HepG2 (cell line): Measurements from ENCODE around the gene VPS13C. TPM values are rescaled to one million over a fixed set of nuclear protein-coding genes. Genes with fewer than 3 reads are reported as not detected.

ENCODE experiments used
- ARID2 ChIP-seq: sonication (generic); formaldehyde crosslinking; IDR thresholded peaks from 2 replicates; pipeline ENCODE4 v1.8.1; 2022; ENCODE audit warnings: mild to moderate bottlenecking, missing genetic modification reagents, borderline replicate concordance
- MTA1 ChIP-seq: sonication (generic); formaldehyde crosslinking; IDR thresholded peaks from 2 replicates; pipeline ENCODE4 v1.4.0; 2020; ENCODE audit warnings: missing genetic modification reagents, mild to moderate bottlenecking, borderline replicate concordance
- ZNF879 ChIP-seq: sonication (generic); formaldehyde crosslinking; IDR thresholded peaks from 2 replicates; pipeline ENCODE4 v1.8.1; 2023; ENCODE audit warnings: missing genetic modification reagents
- polyA plus RNA-seq, 8 experiments: library from polyadenylated mRNA; depleted of rRNA in 3 of 8; stranded (reverse) in 7 of 8; unstranded in 1 of 8; fragments of >200 nt; fragmentation: Illumina TruSeq in 4 of 8; extraction: Trizol in 4 of 8; gene quantifications; 2 replicates each; pipeline versions ENCODE4 v1.2.1 to v1.2.3, GENCODE V29; 2011 to 2016; ENCODE audit warnings: low read depth in 4 of 8, missing spikeins in 1 of 8, mixed read lengths in 1 of 8; ENCODE audit not compliant: insufficient read depth in 1 of 8
- total RNA-seq, 5 experiments: library from RNA; depleted of rRNA; stranded (reverse); fragments of >200 nt; fragmentation: Illumina TruSeq; extraction: Trizol; gene quantifications; 2 replicates each; pipeline ENCODE4 v1.2.3, GENCODE V29; 2016; ENCODE audit warnings: low read depth in 1 of 5
- TF ChIP-seq, protein P1 (sequence below): sonication (generic); formaldehyde crosslinking; IDR thresholded peaks from 2 replicates; pipeline ENCODE4 v1.4.0; 2020; ENCODE audit warnings: mild to moderate bottlenecking, low read depth, missing genetic modification reagents
- TF ChIP-seq, protein P2 (sequence below): sonication (generic); formaldehyde crosslinking; IDR thresholded peaks from 2 replicates; pipeline ENCODE4 v1.4.0; 2020; ENCODE audit warnings: missing genetic modification reagents

Gene VPS13C
- total and polyA plus RNA-seq, 2 of the 13 experiments (the other 11 are each of a cell fraction or from before 2014, with no cell fraction given), result 10.9 to 26.8 TPM

DNA sequence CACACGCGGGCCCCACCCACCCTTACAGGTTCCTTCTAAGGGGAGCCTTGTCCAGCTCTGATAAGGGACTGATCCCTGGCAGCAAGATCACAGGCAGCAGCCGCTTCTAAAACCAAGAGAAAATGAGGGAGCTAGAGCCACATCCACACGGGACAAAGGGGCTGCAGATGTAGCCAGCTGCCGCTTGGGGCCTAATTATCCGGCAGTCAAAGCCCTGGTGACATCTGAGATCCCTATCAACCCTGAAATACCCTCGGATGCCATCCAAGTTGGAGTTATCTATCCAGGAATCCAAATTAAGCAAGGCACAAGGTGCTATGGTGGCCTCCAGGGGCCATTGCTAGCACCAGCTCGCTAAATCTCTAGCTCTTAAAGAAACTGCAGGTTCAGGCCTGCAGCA, 248.3 kb downstream of the VPS13C start (continued):
- TF ChIP-seq, protein P1, sequence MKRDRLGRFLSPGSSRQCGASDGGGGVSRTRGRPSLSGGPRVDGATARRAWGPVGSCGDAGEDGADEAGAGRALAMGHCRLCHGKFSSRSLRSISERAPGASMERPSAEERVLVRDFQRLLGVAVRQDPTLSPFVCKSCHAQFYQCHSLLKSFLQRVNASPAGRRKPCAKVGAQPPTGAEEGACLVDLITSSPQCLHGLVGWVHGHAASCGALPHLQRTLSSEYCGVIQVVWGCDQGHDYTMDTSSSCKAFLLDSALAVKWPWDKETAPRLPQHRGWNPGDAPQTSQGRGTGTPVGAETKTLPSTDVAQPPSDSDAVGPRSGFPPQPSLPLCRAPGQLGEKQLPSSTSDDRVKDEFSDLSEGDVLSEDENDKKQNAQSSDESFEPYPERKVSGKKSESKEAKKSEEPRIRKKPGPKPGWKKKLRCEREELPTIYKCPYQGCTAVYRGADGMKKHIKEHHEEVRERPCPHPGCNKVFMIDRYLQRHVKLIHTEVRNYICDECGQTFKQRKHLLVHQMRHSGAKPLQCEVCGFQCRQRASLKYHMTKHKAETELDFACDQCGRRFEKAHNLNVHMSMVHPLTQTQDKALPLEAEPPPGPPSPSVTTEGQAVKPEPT (CRISPR knock-in tag), result no peak
- TF ChIP-seq, protein P2, sequence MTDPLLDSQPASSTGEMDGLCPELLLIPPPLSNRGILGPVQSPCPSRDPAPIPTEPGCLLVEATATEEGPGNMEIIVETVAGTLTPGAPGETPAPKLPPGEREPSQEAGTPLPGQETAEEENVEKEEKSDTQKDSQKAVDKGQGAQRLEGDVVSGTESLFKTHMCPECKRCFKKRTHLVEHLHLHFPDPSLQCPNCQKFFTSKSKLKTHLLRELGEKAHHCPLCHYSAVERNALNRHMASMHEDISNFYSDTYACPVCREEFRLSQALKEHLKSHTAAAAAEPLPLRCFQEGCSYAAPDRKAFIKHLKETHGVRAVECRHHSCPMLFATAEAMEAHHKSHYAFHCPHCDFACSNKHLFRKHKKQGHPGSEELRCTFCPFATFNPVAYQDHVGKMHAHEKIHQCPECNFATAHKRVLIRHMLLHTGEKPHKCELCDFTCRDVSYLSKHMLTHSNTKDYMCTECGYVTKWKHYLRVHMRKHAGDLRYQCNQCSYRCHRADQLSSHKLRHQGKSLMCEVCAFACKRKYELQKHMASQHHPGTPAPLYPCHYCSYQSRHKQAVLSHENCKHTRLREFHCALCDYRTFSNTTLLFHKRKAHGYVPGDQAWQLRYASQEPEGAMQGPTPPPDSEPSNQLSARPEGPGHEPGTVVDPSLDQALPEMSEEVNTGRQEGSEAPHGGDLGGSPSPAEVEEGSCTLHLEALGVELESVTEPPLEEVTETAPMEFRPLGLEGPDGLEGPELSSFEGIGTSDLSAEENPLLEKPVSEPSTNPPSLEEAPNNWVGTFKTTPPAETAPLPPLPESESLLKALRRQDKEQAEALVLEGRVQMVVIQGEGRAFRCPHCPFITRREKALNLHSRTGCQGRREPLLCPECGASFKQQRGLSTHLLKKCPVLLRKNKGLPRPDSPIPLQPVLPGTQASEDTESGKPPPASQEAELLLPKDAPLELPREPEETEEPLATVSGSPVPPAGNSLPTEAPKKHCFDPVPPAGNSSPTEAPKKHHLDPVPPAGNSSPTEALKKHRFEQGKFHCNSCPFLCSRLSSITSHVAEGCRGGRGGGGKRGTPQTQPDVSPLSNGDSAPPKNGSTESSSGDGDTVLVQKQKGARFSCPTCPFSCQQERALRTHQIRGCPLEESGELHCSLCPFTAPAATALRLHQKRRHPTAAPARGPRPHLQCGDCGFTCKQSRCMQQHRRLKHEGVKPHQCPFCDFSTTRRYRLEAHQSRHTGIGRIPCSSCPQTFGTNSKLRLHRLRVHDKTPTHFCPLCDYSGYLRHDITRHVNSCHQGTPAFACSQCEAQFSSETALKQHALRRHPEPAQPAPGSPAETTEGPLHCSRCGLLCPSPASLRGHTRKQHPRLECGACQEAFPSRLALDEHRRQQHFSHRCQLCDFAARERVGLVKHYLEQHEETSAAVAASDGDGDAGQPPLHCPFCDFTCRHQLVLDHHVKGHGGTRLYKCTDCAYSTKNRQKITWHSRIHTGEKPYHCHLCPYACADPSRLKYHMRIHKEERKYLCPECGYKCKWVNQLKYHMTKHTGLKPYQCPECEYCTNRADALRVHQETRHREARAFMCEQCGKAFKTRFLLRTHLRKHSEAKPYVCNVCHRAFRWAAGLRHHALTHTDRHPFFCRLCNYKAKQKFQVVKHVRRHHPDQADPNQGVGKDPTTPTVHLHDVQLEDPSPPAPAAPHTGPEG (CRISPR knock-in tag), result no peak
- no peak for TF ChIP-seq ARID2 (CRISPR knock-in tag)
- no peak for TF ChIP-seq ZNF879 (CRISPR knock-in tag)
- no peak for TF ChIP-seq MTA1 (CRISPR knock-in tag)
